Measurements from ENCODE around the gene CACNA1B. TPM values are rescaled to one million over a fixed set of nuclear protein-coding genes. Genes with fewer than 3 reads are reported as not detected.

CACNA1B gene
- total and polyA plus RNA-seq, 2 donors (not counting 1 experiment from before 2014, with no cell fraction given): 0.01 to 0.17 TPM

DNA sequence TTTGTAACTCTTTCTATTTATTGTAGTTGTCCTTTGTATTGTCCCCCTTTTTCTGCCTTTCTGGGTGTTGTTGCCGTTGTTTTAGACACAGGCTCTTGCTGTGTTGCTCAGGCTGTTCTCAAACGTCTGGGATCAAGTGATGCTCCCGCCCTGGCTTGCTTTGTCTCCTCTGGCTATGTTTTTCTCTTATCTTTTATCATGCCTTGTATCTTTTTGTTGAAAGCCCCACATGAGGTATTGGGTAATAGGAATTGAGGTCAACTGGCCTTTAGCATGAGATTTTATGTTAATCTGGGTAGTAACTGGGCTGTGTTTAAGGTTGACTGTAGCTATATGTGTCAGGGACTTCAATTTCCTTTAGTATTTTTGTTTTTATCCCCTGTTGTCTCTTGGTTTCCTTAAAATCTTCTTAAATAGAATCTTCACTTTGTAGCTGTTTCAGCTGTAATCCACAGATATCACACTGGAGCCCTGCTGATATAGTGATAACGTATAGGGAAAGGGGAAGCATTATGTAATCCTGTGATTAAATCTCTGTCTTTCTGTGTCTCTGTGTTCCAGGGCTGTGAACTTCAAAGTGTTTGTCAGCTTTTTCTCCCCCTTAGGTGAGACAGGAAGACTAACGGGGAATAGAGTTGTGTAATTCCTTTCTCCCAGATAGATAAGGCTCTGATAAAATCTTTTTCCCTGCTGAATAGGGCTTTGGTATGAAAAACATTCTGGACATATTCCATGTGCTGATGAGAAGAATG lies 25.9 kb upstream of the CACNA1B start:
- Histone ChIP-seq H3K4me1 (ENCODE audit: control insufficient read depth, extremely low read depth, insufficient read depth, low read length) (no peaks in the 10 kb centered on the region), H3K36me3 (ENCODE audit: control insufficient read depth, insufficient read depth, low read length) (no peaks in the 10 kb centered on the region), H3K27ac (ENCODE audit: insufficient read depth, low read length) (no peak overlapping the region), H3K4me3 (replicated peaks in 1 of 4; ENCODE audit: control extremely low read depth in 1 of 4, insufficient read depth in 1 of 4, low read depth in 3 of 4, low read length in 4 of 4) (no peak overlapping the region), H2AFZ (ENCODE audit: low read length) (no peak overlapping the region), H4K20me1 (ENCODE audit: control insufficient read depth, extremely low read depth, insufficient read depth, low read length) (no peaks in the 10 kb centered on the region), H3K79me2 (ENCODE audit: control insufficient read depth, insufficient read depth, low read length) (no peaks in the 10 kb centered on the region), H3K27me3 (ENCODE audit: control insufficient read depth, insufficient read depth, low read length) (no peaks in the 10 kb centered on the region), H3K4me2 (ENCODE audit: extremely low read depth, insufficient read depth, low read length) (no peak overlapping the region), H3K9ac (ENCODE audit: insufficient read depth, low read length) (no peak overlapping the region), H3K9me3 (ENCODE audit: control insufficient read depth, insufficient read depth, low read depth, low read length) (no peaks in the 10 kb centered on the region)
- peak in 1 of 2 donors; percentile 8 for DNase-seq (ENCODE audit: low read depth in 2 of 2)
- TF ChIP-seq, protein P1, sequence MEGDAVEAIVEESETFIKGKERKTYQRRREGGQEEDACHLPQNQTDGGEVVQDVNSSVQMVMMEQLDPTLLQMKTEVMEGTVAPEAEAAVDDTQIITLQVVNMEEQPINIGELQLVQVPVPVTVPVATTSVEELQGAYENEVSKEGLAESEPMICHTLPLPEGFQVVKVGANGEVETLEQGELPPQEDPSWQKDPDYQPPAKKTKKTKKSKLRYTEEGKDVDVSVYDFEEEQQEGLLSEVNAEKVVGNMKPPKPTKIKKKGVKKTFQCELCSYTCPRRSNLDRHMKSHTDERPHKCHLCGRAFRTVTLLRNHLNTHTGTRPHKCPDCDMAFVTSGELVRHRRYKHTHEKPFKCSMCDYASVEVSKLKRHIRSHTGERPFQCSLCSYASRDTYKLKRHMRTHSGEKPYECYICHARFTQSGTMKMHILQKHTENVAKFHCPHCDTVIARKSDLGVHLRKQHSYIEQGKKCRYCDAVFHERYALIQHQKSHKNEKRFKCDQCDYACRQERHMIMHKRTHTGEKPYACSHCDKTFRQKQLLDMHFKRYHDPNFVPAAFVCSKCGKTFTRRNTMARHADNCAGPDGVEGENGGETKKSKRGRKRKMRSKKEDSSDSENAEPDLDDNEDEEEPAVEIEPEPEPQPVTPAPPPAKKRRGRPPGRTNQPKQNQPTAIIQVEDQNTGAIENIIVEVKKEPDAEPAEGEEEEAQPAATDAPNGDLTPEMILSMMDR (conservative IDR thresholded peaks at IDR 0.05 in 1 of 2, IDR thresholded peaks at IDR 0.05 in 1 of 2; ENCODE audit: low read depth in 1 of 2, low read length in 2 of 2): no peak
- TF ChIP-seq EZH2 (IDR thresholded peaks at IDR 0.05; ENCODE audit: low read length, missing control alignments): no peak

DNA sequence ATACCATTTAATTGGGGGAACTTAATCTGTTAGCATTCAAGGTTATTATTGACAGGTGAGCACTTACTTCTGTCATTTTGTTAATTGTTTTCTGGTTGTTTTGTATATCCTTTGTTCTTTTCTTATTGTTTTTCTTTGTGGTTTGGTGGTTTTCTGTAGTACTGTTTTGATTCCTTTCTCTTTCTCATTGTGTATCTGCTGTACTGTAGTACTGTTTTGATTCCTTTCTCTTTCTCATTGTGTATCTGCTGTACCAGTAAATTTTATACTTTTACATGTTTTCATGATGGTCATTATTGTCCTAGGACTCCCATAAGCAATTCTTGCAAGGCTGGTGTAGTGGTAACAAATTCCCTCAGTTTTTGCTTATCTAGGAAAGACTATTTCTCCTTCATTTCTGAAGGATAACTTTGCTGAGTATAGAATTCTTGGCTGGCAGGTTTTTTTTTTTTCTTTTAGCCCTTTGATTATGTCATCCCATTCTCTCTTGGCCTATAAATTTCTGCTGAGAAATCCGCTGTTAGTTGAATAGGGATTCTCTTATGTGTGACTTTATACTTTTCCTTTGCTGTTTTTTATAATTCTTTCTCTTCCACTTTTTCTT lies 24.1 kb upstream of the CACNA1B start:
- Histone ChIP-seq H3K9ac (ENCODE audit: insufficient read depth, low read length) (no peak overlapping the region), H3K9me3 (ENCODE audit: control insufficient read depth, insufficient read depth, low read depth, low read length) (no peaks in the 10 kb centered on the region), H3K27me3 (ENCODE audit: control insufficient read depth, insufficient read depth, low read length) (no peaks in the 10 kb centered on the region), H3K36me3 (ENCODE audit: control insufficient read depth, insufficient read depth, low read length) (no peaks in the 10 kb centered on the region), H3K79me2 (ENCODE audit: control insufficient read depth, insufficient read depth, low read length) (no peaks in the 10 kb centered on the region), H2AFZ (ENCODE audit: low read length) (no peak overlapping the region), H3K27ac (ENCODE audit: insufficient read depth, low read length) (no peak overlapping the region), H3K4me3 (replicated peaks in 1 of 4; ENCODE audit: control extremely low read depth in 1 of 4, insufficient read depth in 1 of 4, low read depth in 3 of 4, low read length in 4 of 4) (no peak overlapping the region), H4K20me1 (ENCODE audit: control insufficient read depth, extremely low read depth, insufficient read depth, low read length) (no peaks in the 10 kb centered on the region), H3K4me2 (ENCODE audit: extremely low read depth, insufficient read depth, low read length) (no peak overlapping the region), H3K4me1 (ENCODE audit: control insufficient read depth, extremely low read depth, insufficient read depth, low read length) (no peaks in the 10 kb centered on the region)
- TF ChIP-seq EZH2 (IDR thresholded peaks at IDR 0.05; ENCODE audit: low read length, missing control alignments): no peak
- TF ChIP-seq, protein P1 (conservative IDR thresholded peaks at IDR 0.05 in 1 of 2, IDR thresholded peaks at IDR 0.05 in 1 of 2; ENCODE audit: low read depth in 1 of 2, low read length in 2 of 2): no peak
- DNase-seq (ENCODE audit: low read depth in 2 of 2): no peak

DNA sequence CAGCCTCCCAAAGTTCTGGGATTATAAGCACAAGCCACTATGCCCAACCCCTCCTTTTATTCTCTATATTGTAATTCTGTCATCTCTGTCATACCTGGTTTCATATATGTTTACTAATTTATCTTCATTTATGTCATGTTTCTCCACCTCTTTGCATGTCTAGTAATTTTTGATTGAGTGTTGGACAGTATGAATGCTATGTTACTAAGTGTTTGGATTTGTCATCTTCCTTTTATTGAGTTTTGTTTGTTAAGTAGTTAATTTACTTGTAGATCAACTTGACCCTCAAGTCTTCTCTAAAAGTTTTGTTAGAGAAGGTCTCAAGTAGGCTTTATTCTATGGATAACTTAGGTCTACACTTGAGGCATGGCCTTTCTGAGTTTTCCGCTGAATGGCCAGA lies 17.2 kb upstream of the CACNA1B start:
- no peak overlapping the region for H3K4me3 ChIP-seq (replicated peaks in 1 of 4; ENCODE audit: control extremely low read depth in 1 of 4, insufficient read depth in 1 of 4, low read depth in 3 of 4, low read length in 4 of 4)
- H3K36me3 ChIP-seq (ENCODE audit: control insufficient read depth, insufficient read depth, low read length): no peaks in the 10 kb centered on the region
- no peaks in the 10 kb centered on the region for H3K79me2 ChIP-seq (ENCODE audit: control insufficient read depth, insufficient read depth, low read length)
- TF ChIP-seq EZH2 (IDR thresholded peaks at IDR 0.05; ENCODE audit: low read length, missing control alignments): no peak
- TF ChIP-seq, protein P1 (conservative IDR thresholded peaks at IDR 0.05 in 1 of 2, IDR thresholded peaks at IDR 0.05 in 1 of 2; ENCODE audit: low read depth in 1 of 2, low read length in 2 of 2): no peak
- no peaks in the 10 kb centered on the region for H4K20me1 ChIP-seq (ENCODE audit: control insufficient read depth, extremely low read depth, insufficient read depth, low read length)
- H3K27ac ChIP-seq (ENCODE audit: insufficient read depth, low read length): no peak overlapping the region
- no peaks in the 10 kb centered on the region for H3K9me3 ChIP-seq (ENCODE audit: control insufficient read depth, insufficient read depth, low read depth, low read length)
- DNase-seq (ENCODE audit: low read depth in 2 of 2): no peak
- no peaks in the 10 kb centered on the region for H3K4me1 ChIP-seq (ENCODE audit: control insufficient read depth, extremely low read depth, insufficient read depth, low read length)
- H2AFZ ChIP-seq (ENCODE audit: low read length): no peak overlapping the region
- no peak overlapping the region for H3K9ac ChIP-seq (ENCODE audit: insufficient read depth, low read length)
- no peak overlapping the region for H3K4me2 ChIP-seq (ENCODE audit: extremely low read depth, insufficient read depth, low read length)
- H3K27me3 ChIP-seq (ENCODE audit: control insufficient read depth, insufficient read depth, low read length): no peaks in the 10 kb centered on the region

Measured in fibroblast of lung (primary cell).